Liver (tissue), 3 donors: ENCODE data around the gene NIPAL1.

ENCODE experiments used
- GABPA ChIP-seq, 2 donors: IDR thresholded peaks in 1 of 2; conservative IDR thresholded peaks in 1 of 2; 2 replicates each; pipeline ENCODE4 v1.6.1; 2016; ENCODE audit warnings: antibody characterized with exemption in 2 of 2, mild to moderate bottlenecking in 1 of 2, moderate library complexity in 1 of 2
- TF ChIP-seq, protein P1 (sequence below): fragments of 150-350 bp; IDR thresholded peaks from 2 replicates; pipeline ENCODE4 v1.5.1; 2017; ENCODE audit warnings: improper control_type of control experiment, low read depth, low read length; ENCODE audit not compliant: missing input control
- donor health status: healthy.
- donor health status: healthy.

DNA sequence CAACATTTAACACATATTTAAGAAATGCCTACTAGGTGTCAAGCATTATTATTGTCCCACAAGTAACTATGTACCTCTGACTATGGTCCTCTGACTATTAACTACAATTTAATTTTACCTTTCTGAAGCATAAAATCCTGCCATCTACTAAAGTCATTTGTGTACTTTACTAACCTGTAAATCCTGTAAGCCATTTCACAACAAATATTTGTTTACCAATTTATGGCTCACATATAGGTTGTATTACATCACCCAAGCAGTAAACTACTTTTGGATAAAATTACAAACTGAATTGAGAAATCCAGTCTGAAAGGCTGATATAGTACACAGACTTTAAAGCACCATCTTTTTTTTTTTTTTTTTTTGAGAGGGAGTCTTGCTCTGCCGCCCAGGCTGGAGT lies 43.9 kb upstream of the NIPAL1 start:
- TF ChIP-seq, protein P1, sequence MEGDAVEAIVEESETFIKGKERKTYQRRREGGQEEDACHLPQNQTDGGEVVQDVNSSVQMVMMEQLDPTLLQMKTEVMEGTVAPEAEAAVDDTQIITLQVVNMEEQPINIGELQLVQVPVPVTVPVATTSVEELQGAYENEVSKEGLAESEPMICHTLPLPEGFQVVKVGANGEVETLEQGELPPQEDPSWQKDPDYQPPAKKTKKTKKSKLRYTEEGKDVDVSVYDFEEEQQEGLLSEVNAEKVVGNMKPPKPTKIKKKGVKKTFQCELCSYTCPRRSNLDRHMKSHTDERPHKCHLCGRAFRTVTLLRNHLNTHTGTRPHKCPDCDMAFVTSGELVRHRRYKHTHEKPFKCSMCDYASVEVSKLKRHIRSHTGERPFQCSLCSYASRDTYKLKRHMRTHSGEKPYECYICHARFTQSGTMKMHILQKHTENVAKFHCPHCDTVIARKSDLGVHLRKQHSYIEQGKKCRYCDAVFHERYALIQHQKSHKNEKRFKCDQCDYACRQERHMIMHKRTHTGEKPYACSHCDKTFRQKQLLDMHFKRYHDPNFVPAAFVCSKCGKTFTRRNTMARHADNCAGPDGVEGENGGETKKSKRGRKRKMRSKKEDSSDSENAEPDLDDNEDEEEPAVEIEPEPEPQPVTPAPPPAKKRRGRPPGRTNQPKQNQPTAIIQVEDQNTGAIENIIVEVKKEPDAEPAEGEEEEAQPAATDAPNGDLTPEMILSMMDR, result no peak
- no peak for TF ChIP-seq GABPA (IDR thresholded peaks at IDR 0.05 in 1 of 2, conservative IDR thresholded peaks at IDR 0.05 in 1 of 2)
